Testis (tissue), 2 donors: Measurements from ENCODE around the gene COBL.

ENCODE experiments used
- POLR2A ChIP-seq: fragments of 450-650 bp; IDR thresholded peaks from one replicate; pipeline ENCODE4 v1.6.1; 2017; ENCODE audit warnings: antibody characterized with exemption, mild to moderate bottlenecking, moderate library complexity
- TF ChIP-seq, protein P1 (sequence below), 3 experiments: fragments of 450-650 bp in 2 of 3; fragments of 200-600 bp in 1 of 3; sonication (generic) in 1 of 3; IDR thresholded peaks; one replicate each; pipeline ENCODE4 v1.5.1; 2016 to 2019; ENCODE audit warnings: antibody characterized with exemption in 3 of 3, mild to moderate bottlenecking in 2 of 3, moderate library complexity in 1 of 3

DNA sequence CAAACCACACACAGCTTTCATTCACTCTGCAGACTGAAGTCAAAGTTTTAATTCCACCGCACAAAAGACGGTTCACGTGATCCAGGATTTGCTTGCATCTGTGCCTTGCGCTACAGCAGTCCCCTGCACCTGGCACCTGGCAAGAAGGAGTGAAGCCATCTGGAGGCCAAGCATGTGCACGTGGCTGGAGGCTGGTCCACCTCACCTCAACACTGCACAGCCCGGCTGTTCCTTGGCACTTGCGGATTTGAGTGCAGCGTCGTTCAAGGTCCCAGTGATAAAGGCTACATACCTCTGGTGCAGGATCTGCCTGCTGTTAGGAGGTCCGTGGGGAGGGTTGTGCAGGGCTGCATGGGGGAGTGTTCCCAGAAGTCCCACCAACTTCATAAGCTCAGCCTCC is 285.4 kb downstream of the COBL start:
- TF ChIP-seq, protein P1, sequence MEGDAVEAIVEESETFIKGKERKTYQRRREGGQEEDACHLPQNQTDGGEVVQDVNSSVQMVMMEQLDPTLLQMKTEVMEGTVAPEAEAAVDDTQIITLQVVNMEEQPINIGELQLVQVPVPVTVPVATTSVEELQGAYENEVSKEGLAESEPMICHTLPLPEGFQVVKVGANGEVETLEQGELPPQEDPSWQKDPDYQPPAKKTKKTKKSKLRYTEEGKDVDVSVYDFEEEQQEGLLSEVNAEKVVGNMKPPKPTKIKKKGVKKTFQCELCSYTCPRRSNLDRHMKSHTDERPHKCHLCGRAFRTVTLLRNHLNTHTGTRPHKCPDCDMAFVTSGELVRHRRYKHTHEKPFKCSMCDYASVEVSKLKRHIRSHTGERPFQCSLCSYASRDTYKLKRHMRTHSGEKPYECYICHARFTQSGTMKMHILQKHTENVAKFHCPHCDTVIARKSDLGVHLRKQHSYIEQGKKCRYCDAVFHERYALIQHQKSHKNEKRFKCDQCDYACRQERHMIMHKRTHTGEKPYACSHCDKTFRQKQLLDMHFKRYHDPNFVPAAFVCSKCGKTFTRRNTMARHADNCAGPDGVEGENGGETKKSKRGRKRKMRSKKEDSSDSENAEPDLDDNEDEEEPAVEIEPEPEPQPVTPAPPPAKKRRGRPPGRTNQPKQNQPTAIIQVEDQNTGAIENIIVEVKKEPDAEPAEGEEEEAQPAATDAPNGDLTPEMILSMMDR (IDR thresholded peaks at IDR 0.05): no peak
- no peak for TF ChIP-seq POLR2A
